ENCODE measurements around the gene STARD8. TPM values are rescaled to one million over a fixed set of nuclear protein-coding genes. Genes with fewer than 3 reads are reported as not detected.
"Not testable (repeated sequence)": the region's sequence is repeated elsewhere in the genome, so short reads cannot be mapped to it uniquely, and the experiment has no call there.

Gene STARD8
- total RNA-seq, result under 1 TPM; 0.34 to 0.55 TPM

GRCh38 chrX:68647156-68647957 is at the start of gene STARD8:
Gene STARD8, plus strand, starts transcription at chrX:68647666. Its CDS starts 217 bp downstream, at chrX:68647883.
- ATAC-seq (no peak), DNase-seq (no peak)
- Mint-ChIP-seq H3K4me1 (ENCODE audit: low read depth) (no peaks in the 10 kb centered on the region), H3K27ac (no peak within 1 kb of the TSS), H3K36me3 (ENCODE audit: low read depth) (no peaks in the 10 kb centered on the region), H3K4me3 (no peak within 1 kb of the TSS), H3K9me3 (ENCODE audit: insufficient read depth) (no peaks in the 10 kb centered on the region), H3K27me3 (ENCODE audit: low read depth) (peaks cover 5% of the 10 kb centered on the region)
- POLR2A ChIA-PET, result no interaction called here
- CTCF ChIA-PET, result no interaction called here

DNA sequence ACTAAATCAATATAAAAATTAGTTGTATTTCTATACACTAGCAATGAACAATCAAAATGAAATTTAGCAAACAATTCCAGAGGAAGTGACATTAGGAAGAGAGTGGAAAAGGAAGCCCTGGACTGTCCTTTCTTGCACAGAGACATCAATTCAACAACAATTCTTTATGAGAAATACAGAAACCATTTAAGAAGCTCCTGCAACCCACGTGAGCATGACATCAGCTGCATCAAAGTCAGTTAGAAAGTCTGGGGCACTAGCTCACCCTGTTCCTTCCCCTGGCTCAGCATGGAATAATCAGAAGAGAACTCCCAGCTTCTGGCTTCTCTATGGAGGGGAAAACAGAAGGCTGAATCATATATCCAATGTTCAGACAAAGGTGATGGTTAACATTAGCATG is 48.6 kb upstream of the STARD8 start:
- H3K36me3 Mint-ChIP-seq (ENCODE audit: low read depth), result no peaks in the 10 kb centered on the region
- POLR2A ChIA-PET, result no interaction called here
- DNase-seq, result no peak
- CTCF ChIA-PET, result interaction anchor here (1.1 kb wide), 1 partner anchor 34 kb away, joined by 3 read pairs; no protein-coding TSS in a partner anchor
- ATAC-seq, result no peak
- no peaks in the 10 kb centered on the region for H3K4me1 Mint-ChIP-seq (ENCODE audit: low read depth)
- H3K27me3 Mint-ChIP-seq (ENCODE audit: low read depth), result no peaks in the 10 kb centered on the region
- H3K9me3 Mint-ChIP-seq (ENCODE audit: insufficient read depth), result peaks cover 9% of the 10 kb centered on the region
- H3K27ac Mint-ChIP-seq, result no peak overlapping the region
- no peak overlapping the region for H3K4me3 Mint-ChIP-seq

- no peak for ATAC-seq
- H3K27ac Mint-ChIP-seq, result no peak overlapping the region
- H3K27me3 Mint-ChIP-seq (ENCODE audit: low read depth), result no peaks in the 10 kb centered on the region
- H3K4me3 Mint-ChIP-seq, result no peak overlapping the region
- no peaks in the 10 kb centered on the region for H3K36me3 Mint-ChIP-seq (ENCODE audit: low read depth)
- ChIA-PET CTCF (interaction anchor here (0.9 to 1.1 kb wide), 2 partner anchors 24 to 33 kb away, joined by 3 read pairs; no protein-coding TSS in a partner anchor), POLR2A (no interaction called here)
- no peaks in the 10 kb centered on the region for H3K4me1 Mint-ChIP-seq (ENCODE audit: low read depth)
- H3K9me3 Mint-ChIP-seq (ENCODE audit: insufficient read depth), result peaks cover 8% of the 10 kb centered on the region
- DNase-seq, result no peak
Measured at GRCh38 chrX:68599256-68600152, 48.0 kb upstream of the STARD8 start.

GRCh38 chrX:68604216-68604615 is 43.2 kb upstream of the STARD8 start:
- not testable (repeated sequence) for H3K4me3 Mint-ChIP-seq

DNA sequence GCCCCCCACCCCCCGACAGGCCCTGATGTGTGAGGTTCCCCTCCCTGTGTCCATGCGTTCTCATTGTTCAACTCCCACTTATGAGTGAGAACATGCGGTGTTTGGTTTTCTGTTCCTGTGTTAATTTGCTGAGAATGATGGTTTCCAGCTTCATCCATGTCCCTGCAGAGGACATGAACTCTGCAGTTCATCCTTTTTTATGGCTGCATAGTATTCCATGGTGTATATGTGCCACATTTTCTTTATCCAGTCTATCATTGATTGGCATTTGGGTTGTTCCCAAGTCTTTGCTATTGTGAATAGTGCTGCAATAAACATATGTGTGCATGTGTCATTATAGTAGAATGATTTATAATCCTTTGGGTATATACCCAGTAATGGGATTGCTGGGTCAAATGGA is 32.7 kb upstream of the STARD8 start:
- H3K36me3 Mint-ChIP-seq (ENCODE audit: low read depth); DNase-seq; H3K27me3 Mint-ChIP-seq (ENCODE audit: low read depth); H3K9me3 Mint-ChIP-seq (ENCODE audit: insufficient read depth); H3K27ac Mint-ChIP-seq; CTCF ChIA-PET; POLR2A ChIA-PET; H3K4me3 Mint-ChIP-seq; H3K4me1 Mint-ChIP-seq (ENCODE audit: low read depth); ATAC-seq: not testable (repeated sequence)

More at GRCh38 chrX:68604216-68604615, 43.2 kb upstream of the STARD8 start:
- H3K9me3 Mint-ChIP-seq (ENCODE audit: insufficient read depth); H3K4me1 Mint-ChIP-seq (ENCODE audit: low read depth); H3K36me3 Mint-ChIP-seq (ENCODE audit: low read depth); H3K27ac Mint-ChIP-seq; DNase-seq; H3K27me3 Mint-ChIP-seq (ENCODE audit: low read depth); POLR2A ChIA-PET; CTCF ChIA-PET; ATAC-seq: not testable (repeated sequence)

DNA sequence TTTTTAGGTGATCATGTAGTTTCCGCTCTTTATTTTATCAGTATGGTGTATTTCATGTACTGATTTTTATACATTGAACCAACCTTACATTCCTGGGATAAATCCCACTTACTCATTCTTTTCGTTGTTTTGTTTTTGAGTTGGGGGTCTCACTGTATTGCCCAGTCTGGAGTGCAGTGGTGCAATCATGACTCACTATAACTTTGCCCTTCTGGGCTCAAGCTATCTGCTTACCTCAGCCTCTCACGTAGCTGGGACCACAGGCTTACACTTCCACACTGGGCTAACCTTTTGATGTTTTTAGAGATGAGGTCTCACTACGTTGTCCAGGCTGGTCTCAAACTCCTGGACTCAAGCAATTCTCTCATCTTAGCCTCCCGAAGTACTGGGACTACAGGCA is 19.5 kb upstream of the STARD8 start:
- H3K36me3 Mint-ChIP-seq (ENCODE audit: low read depth), result no peaks in the 10 kb centered on the region
- H3K9me3 Mint-ChIP-seq (ENCODE audit: insufficient read depth), result no peaks in the 10 kb centered on the region

GRCh38 chrX:68629936-68630335 is 17.5 kb upstream of the STARD8 start:
- ATAC-seq; H3K4me1 Mint-ChIP-seq (ENCODE audit: low read depth); CTCF ChIA-PET; DNase-seq; H3K9me3 Mint-ChIP-seq (ENCODE audit: insufficient read depth); H3K27ac Mint-ChIP-seq; H3K27me3 Mint-ChIP-seq (ENCODE audit: low read depth); H3K36me3 Mint-ChIP-seq (ENCODE audit: low read depth); POLR2A ChIA-PET; H3K4me3 Mint-ChIP-seq: not testable (repeated sequence)

More for the DNA sequence above, 19.5 kb upstream of the STARD8 start:
- H3K4me3 Mint-ChIP-seq, result no peak overlapping the region
- CTCF ChIA-PET, result no interaction called here
- ATAC-seq, result no peak
- no peak for DNase-seq
- no peaks in the 10 kb centered on the region for H3K4me1 Mint-ChIP-seq (ENCODE audit: low read depth)
- no peak overlapping the region for H3K27ac Mint-ChIP-seq
- H3K27me3 Mint-ChIP-seq (ENCODE audit: low read depth), result no peaks in the 10 kb centered on the region
- POLR2A ChIA-PET, result no interaction called here

DNA sequence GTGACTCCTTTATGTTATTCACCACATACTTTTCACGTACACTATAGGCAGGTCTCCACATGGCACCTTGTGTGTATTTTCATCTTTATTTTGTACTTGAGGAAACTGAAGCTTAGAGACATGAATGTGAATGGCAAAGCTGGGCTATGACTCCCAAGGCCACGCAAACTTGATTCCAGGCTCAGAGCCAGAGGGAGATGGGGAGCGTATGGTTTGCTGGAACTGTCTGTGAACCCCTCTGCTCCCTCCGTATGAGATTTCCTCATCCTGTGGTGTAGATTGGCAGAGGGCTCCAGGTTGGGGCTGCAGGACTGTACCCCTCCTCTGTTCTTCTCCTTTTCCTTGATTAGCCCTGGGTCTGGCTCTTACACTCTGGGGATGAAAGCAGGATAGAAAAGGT is 16.1 kb upstream of the STARD8 start:
- Mint-ChIP-seq H3K4me3 (no peak overlapping the region), H3K4me1 (ENCODE audit: low read depth) (no peaks in the 10 kb centered on the region), H3K27ac (no peak overlapping the region), H3K9me3 (ENCODE audit: insufficient read depth) (no peaks in the 10 kb centered on the region), H3K27me3 (ENCODE audit: low read depth) (no peaks in the 10 kb centered on the region), H3K36me3 (ENCODE audit: low read depth) (no peaks in the 10 kb centered on the region)
- POLR2A ChIA-PET, result no interaction called here
- no peak for ATAC-seq
- CTCF ChIA-PET, result no interaction called here
- DNase-seq, result no peak

GRCh38 chrX:68632491-68632890 is 15.0 kb upstream of the STARD8 start:
- H3K27me3 Mint-ChIP-seq (ENCODE audit: low read depth), result no peaks in the 10 kb centered on the region
- no peak overlapping the region for H3K27ac Mint-ChIP-seq
- H3K4me1 Mint-ChIP-seq (ENCODE audit: low read depth), result no peaks in the 10 kb centered on the region
- ChIA-PET POLR2A (no interaction called here), CTCF (interaction anchor here (1.2 kb wide), 1 partner anchor 33 kb away, joined by 3 read pairs; no protein-coding TSS in a partner anchor)
- no peaks in the 10 kb centered on the region for H3K9me3 Mint-ChIP-seq (ENCODE audit: insufficient read depth)
- DNase-seq, result no peak
- ATAC-seq, result no peak
- H3K36me3 Mint-ChIP-seq (ENCODE audit: low read depth), result no peaks in the 10 kb centered on the region
- H3K4me3 Mint-ChIP-seq, result no peak overlapping the region

GRCh38 chrX:68633981-68634380 is 13.5 kb upstream of the STARD8 start:
- Mint-ChIP-seq H3K27me3 (ENCODE audit: low read depth) (no peaks in the 10 kb centered on the region), H3K9me3 (ENCODE audit: insufficient read depth) (no peaks in the 10 kb centered on the region), H3K36me3 (ENCODE audit: low read depth) (no peaks in the 10 kb centered on the region), H3K27ac (no peak overlapping the region), H3K4me1 (ENCODE audit: low read depth) (no peaks in the 10 kb centered on the region), H3K4me3 (no peak overlapping the region)
- ChIA-PET POLR2A (no interaction called here), CTCF (no interaction called here)
- DNase-seq, result no peak
- no peak for ATAC-seq

DNA sequence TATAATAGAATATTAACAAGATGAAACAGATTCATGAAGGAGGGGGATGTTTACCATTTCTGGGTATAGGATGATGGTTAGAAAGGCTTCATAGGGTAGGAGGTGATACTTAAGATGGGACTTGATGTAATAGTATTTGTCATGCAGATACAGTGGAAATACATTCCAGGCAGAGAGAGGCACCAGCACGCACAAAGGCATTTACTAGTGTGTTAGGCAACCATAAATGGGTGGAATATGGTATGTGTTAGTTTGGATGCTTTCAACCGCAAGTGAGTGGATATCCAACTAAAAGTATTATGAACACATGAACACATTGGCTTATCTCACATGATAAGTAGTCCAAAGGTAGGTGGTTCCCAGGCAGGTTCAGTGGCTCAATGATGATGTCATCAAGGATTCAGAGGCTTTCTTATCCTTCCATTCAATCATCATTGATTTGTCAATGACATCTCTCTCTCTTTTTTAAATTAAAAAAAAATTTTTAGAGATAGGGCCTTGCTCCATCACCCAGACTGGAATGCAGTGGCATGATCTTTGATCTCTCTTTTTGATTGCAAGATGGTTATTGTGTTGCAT is 12.7 kb upstream of the STARD8 start:
- POLR2A ChIA-PET, result no interaction called here

DNA sequence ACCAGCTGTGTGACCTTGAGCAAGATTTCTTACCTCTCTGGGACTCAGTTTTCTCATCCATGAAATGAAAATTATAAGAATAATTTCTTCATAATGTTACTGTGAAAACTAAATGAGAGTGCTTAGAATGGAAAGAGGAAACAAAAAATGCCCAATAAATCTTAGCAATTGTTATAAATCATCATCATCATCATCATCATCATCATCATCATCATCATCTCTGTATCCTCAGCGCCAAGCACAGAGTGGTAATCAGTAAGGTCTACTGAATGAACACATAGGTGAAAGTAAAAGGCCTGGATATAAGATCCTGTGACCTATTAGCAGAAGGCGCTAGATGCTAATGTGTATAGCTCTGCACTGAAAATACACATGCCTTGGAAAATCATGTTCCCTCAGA is 6.8 kb upstream of the STARD8 start:
- Mint-ChIP-seq H3K27ac (no peak overlapping the region), H3K27me3 (ENCODE audit: low read depth) (no peaks in the 10 kb centered on the region), H3K4me3 (no peak overlapping the region), H3K4me1 (ENCODE audit: low read depth) (no peaks in the 10 kb centered on the region), H3K36me3 (ENCODE audit: low read depth) (no peaks in the 10 kb centered on the region), H3K9me3 (ENCODE audit: insufficient read depth) (no peaks in the 10 kb centered on the region)
- DNase-seq (no peak), ATAC-seq (no peak)
- ChIA-PET POLR2A (no interaction called here), CTCF (no interaction called here)

More for the DNA sequence above, 12.7 kb upstream of the STARD8 start:
- ATAC-seq, result no peak
- Mint-ChIP-seq H3K9me3 (ENCODE audit: insufficient read depth) (no peaks in the 10 kb centered on the region), H3K27me3 (ENCODE audit: low read depth) (no peaks in the 10 kb centered on the region), H3K4me1 (ENCODE audit: low read depth) (no peaks in the 10 kb centered on the region), H3K4me3 (no peak overlapping the region), H3K36me3 (ENCODE audit: low read depth) (no peaks in the 10 kb centered on the region), H3K27ac (no peak overlapping the region)
- DNase-seq, result no peak
- CTCF ChIA-PET, result no interaction called here
